KOPT-K1 (cell line): ENCODE measurements around the gene TMEM92.
"Not testable (repeated sequence)": the region's sequence is repeated elsewhere in the genome, so short reads cannot be mapped to it uniquely, and the experiment has no call there.

Experiments used
- H3K27ac ChIP-seq: fragments of 200-600 bp; sonication (generic); 2 replicates; pipeline ENCODE4 v1.5.1; 2016; ENCODE audit warnings: antibody characterized with exemption, mild to moderate bottlenecking, low read depth, low read length; ENCODE audit not compliant: poor library complexity, severe bottlenecking
- H3K36me3 ChIP-seq: fragments of 200-600 bp; sonication (generic); 2 replicates; pipeline ENCODE4 v1.5.1; 2017; ENCODE audit warnings: antibody characterized with exemption, mild to moderate bottlenecking, low read length, moderate library complexity; ENCODE audit not compliant: insufficient read depth
- H3K9me3 ChIP-seq: fragments of 200-600 bp; sonication (generic); 2 replicates; pipeline ENCODE4 v1.5.1; 2017; ENCODE audit warnings: antibody characterized with exemption, low read length, mild to moderate bottlenecking; ENCODE audit not compliant: insufficient read depth, poor library complexity, severe bottlenecking

Gene TMEM92

GRCh38 chr17:50316016-50316587 lies 41.8 kb downstream of the TMEM92 start:
- H3K36me3 ChIP-seq, result no peaks in the 10 kb centered on the region
- H3K27ac ChIP-seq, result no peak overlapping the region
- no peaks in the 10 kb centered on the region for H3K9me3 ChIP-seq

GRCh38 chr17:50316660-50317059 lies 42.4 kb downstream of the TMEM92 start:
- H3K27ac ChIP-seq, H3K36me3 ChIP-seq, H3K9me3 ChIP-seq: not testable (repeated sequence)

GRCh38 chr17:50317121-50317520 lies 42.9 kb downstream of the TMEM92 start:
- H3K27ac ChIP-seq, result no peak overlapping the region
- no peaks in the 10 kb centered on the region for H3K36me3 ChIP-seq
- no peaks in the 10 kb centered on the region for H3K9me3 ChIP-seq

- H3K9me3 ChIP-seq, result no peaks in the 10 kb centered on the region
- H3K27ac ChIP-seq, result no peak overlapping the region
- no peaks in the 10 kb centered on the region for H3K36me3 ChIP-seq
Observed at GRCh38 chr17:50318501-50319285, 44.4 kb downstream of the TMEM92 start.

- Histone ChIP-seq H3K27ac (no peak overlapping the region), H3K36me3 (no peaks in the 10 kb centered on the region), H3K9me3 (no peaks in the 10 kb centered on the region)
Observed at GRCh38 chr17:50319306-50320004, 45.2 kb downstream of the TMEM92 start.

- Histone ChIP-seq H3K27ac (no peak overlapping the region), H3K9me3 (no peaks in the 10 kb centered on the region), H3K36me3 (no peaks in the 10 kb centered on the region)
Observed at GRCh38 chr17:50322271-50322670, 48.0 kb downstream of the TMEM92 start.

GRCh38 chr17:50323060-50323459 lies 48.8 kb downstream of the TMEM92 start:
- Histone ChIP-seq H3K36me3 (no peaks in the 10 kb centered on the region), H3K27ac (no peak overlapping the region), H3K9me3 (no peaks in the 10 kb centered on the region)

GRCh38 chr17:50325906-50326305 lies 51.6 kb downstream of the TMEM92 start:
- no peaks in the 10 kb centered on the region for H3K36me3 ChIP-seq
- no peaks in the 10 kb centered on the region for H3K9me3 ChIP-seq
- no peak overlapping the region for H3K27ac ChIP-seq

- Histone ChIP-seq H3K9me3 (no peaks in the 10 kb centered on the region), H3K36me3 (no peaks in the 10 kb centered on the region), H3K27ac (no peak overlapping the region)
Observed at GRCh38 chr17:50326831-50327364, 52.6 kb downstream of the TMEM92 start.

GRCh38 chr17:50328363-50329325 lies 54.4 kb downstream of the TMEM92 start:
- Histone ChIP-seq H3K36me3 (no peaks in the 10 kb centered on the region), H3K27ac (no peak overlapping the region), H3K9me3 (no peaks in the 10 kb centered on the region)

- Histone ChIP-seq H3K36me3 (no peaks in the 10 kb centered on the region), H3K9me3 (no peaks in the 10 kb centered on the region), H3K27ac (no peak overlapping the region)
Observed at GRCh38 chr17:50329716-50330115, 55.5 kb downstream of the TMEM92 start.

- no peak overlapping the region for H3K27ac ChIP-seq
- H3K9me3 ChIP-seq, result no peaks in the 10 kb centered on the region
- H3K36me3 ChIP-seq, result no peaks in the 10 kb centered on the region
Observed at GRCh38 chr17:50330151-50330775, 56.0 kb downstream of the TMEM92 start.
